ENCODE results near the gene CLDN24. TPM values are rescaled to one million over a fixed set of nuclear protein-coding genes. Genes with fewer than 3 reads are reported as not detected.

The CLDN24 gene
- polyA plus RNA-seq, 1 of the 3 experiments (the other 2 are of a cell fraction), result not detected

- TF ChIP-seq IRF3 (IDR thresholded peaks at IDR 0.05; ENCODE audit: low read depth, low read length) (no peak), EP300 (IDR thresholded peaks at IDR 0.05; ENCODE audit: borderline replicate concordance in 1 of 2, low read depth in 1 of 2, low read length in 1 of 2) (no peak), MAX (IDR thresholded peaks at IDR 0.05; ENCODE audit: low read depth) (no peak), JUND (IDR thresholded peaks at IDR 0.05) (no peak), TCF12 (IDR thresholded peaks at IDR 0.05) (no peak), USF1 (IDR thresholded peaks at IDR 0.05; ENCODE audit: borderline replicate concordance, low read depth) (no peak), EZH2phosphoT487 (IDR thresholded peaks at IDR 0.05; ENCODE audit: borderline replicate concordance, low read depth) (no peak), MXI1 (IDR thresholded peaks at IDR 0.05; ENCODE audit: low read depth, low read length) (no peak)
- DNase-seq, result no peak
- 8% methylated on average over 1 of the region's 1 CpG for WGBS (ENCODE audit: low lambda C conversion rate)
- H4K20me1 ChIP-seq (ENCODE audit: insufficient read depth), result no peaks in the 10 kb centered on the region
- peaks cover 20% of the 10 kb centered on the region for H3K9me3 ChIP-seq
- no peak overlapping the region for H3K4me3 ChIP-seq (ENCODE audit: low read depth in 2 of 2, low read length in 1 of 2)
- H3K9ac ChIP-seq, result no peak overlapping the region
- no peaks in the 10 kb centered on the region for H3K79me2 ChIP-seq (ENCODE audit: insufficient read depth)
- no peak overlapping the region for H3K27ac ChIP-seq (ENCODE audit: low read depth in 2 of 2, low read length in 1 of 2)
- H3K36me3 ChIP-seq (replicated peaks in 1 of 2; ENCODE audit: control insufficient read depth in 1 of 2, insufficient read depth in 2 of 2, low read length in 1 of 2), result peaks cover 29 to 65% of the 10 kb centered on the region in 2 experiments
- H3K27me3 ChIP-seq (ENCODE audit: insufficient read depth), result no peaks in the 10 kb centered on the region
- H3K4me2 ChIP-seq, result no peak overlapping the region
- no peak overlapping the region for H2AFZ ChIP-seq (ENCODE audit: low read depth)
- no peaks in the 10 kb centered on the region for H3F3A ChIP-seq (replicated peaks; ENCODE audit: insufficient read depth)
- H3K4me1 ChIP-seq (ENCODE audit: control insufficient read depth in 1 of 2, insufficient read depth in 2 of 2, low read depth in 1 of 2, low read length in 1 of 2), result no peaks in the 10 kb centered on the region
- no peaks in the 10 kb centered on the region for H3K9me2 ChIP-seq
- ChIA-PET CTCF (interaction anchor here (0.6 kb wide), 1 partner anchor 171 kb away, joined by 3 read pairs; no protein-coding TSS in a partner anchor), POLR2A (no interaction called here)
Measured at GRCh38 chr4:183276106-183276505, 46.1 kb downstream of the CLDN24 start.

GRCh38 chr4:183272384-183272783 is 49.8 kb downstream of the CLDN24 start:
- CTCF ChIA-PET, result interaction anchor here (1.5 to 3.7 kb wide), 2 partner anchors 10 to 199 kb away, joined by 5 to 32 read pairs; no protein-coding TSS in a partner anchor

More at GRCh38 chr4:183272384-183272783, 49.8 kb downstream of the CLDN24 start:
- Histone ChIP-seq H3K27me3 (ENCODE audit: insufficient read depth) (no peaks in the 10 kb centered on the region), H3K9me2 (no peaks in the 10 kb centered on the region), H3K9me3 (peaks cover 20% of the 10 kb centered on the region), H4K20me1 (ENCODE audit: insufficient read depth) (no peaks in the 10 kb centered on the region), H3K36me3 (replicated peaks in 1 of 2; ENCODE audit: control insufficient read depth in 1 of 2, insufficient read depth in 2 of 2, low read length in 1 of 2) (peaks cover 51 to 59% of the 10 kb centered on the region in 2 experiments), H3K4me3 (ENCODE audit: low read depth in 2 of 2, low read length in 1 of 2) (no peak overlapping the region), H3K9ac (no peak overlapping the region), H3F3A (replicated peaks; ENCODE audit: insufficient read depth) (no peaks in the 10 kb centered on the region), H3K4me1 (ENCODE audit: control insufficient read depth in 1 of 2, insufficient read depth in 2 of 2, low read depth in 1 of 2, low read length in 1 of 2) (no peaks in the 10 kb centered on the region), H2AFZ (ENCODE audit: low read depth) (no peak overlapping the region), H3K27ac (ENCODE audit: low read depth in 2 of 2, low read length in 1 of 2) (no peak overlapping the region), H3K79me2 (ENCODE audit: insufficient read depth) (no peaks in the 10 kb centered on the region), H3K4me2 (no peak overlapping the region)
- WGBS (ENCODE audit: low lambda C conversion rate), result 92% methylated on average over 3 of the region's 3 CpGs
- no peak for DNase-seq
- TF ChIP-seq GABPA (IDR thresholded peaks at IDR 0.05; ENCODE audit: low read depth) (no peak), TEAD4 (IDR thresholded peaks at IDR 0.05; ENCODE audit: borderline replicate concordance, insufficient read depth) (no peak), USF2 (IDR thresholded peaks at IDR 0.05; ENCODE audit: borderline replicate concordance, low read depth, low read length) (no peak), FOXM1 (IDR thresholded peaks at IDR 0.05; ENCODE audit: low read depth) (no peak), CHD2 (IDR thresholded peaks at IDR 0.05; ENCODE audit: low read length, partially characterized antibody) (no peak), POLR2AphosphoS5 (IDR thresholded peaks at IDR 0.05; ENCODE audit: low read depth, low read length) (no peak), TCF12 (IDR thresholded peaks at IDR 0.05) (no peak), NFIC (IDR thresholded peaks at IDR 0.05; ENCODE audit: borderline replicate concordance) (no peak), CTCF (IDR thresholded peaks at IDR 0.05) (no peak), FOSL2 (IDR thresholded peaks at IDR 0.05; ENCODE audit: borderline replicate concordance, low read depth) (no peak), TAF1 (IDR thresholded peaks at IDR 0.05; ENCODE audit: borderline replicate concordance, low read depth, low read length) (no peak), RAD21 (IDR thresholded peaks at IDR 0.05; ENCODE audit: low read length) (no peak), USF1 (IDR thresholded peaks at IDR 0.05; ENCODE audit: borderline replicate concordance, low read depth) (no peak)
- POLR2A ChIA-PET, result no interaction called here
